Stimulated activated CD4-positive, alpha-beta T cell treated with anti-CD3 and anti-CD28 coated beads, Interleukin-4, amount 100 ng/mL, for 48 hours (primary cell): ENCODE measurements around the gene RASSF7.
"Not testable (repeated sequence)": the region's sequence is repeated elsewhere in the genome, so short reads cannot be mapped to it uniquely, and the experiment has no call there.

ENCODE experiments used
- DNase-seq, 2 donors: peaks; one replicate each; pipeline ENCODE4 v3.0.0-alpha.2; 2020; ENCODE audit warnings: low read depth in 2 of 2

The RASSF7 gene

DNA sequence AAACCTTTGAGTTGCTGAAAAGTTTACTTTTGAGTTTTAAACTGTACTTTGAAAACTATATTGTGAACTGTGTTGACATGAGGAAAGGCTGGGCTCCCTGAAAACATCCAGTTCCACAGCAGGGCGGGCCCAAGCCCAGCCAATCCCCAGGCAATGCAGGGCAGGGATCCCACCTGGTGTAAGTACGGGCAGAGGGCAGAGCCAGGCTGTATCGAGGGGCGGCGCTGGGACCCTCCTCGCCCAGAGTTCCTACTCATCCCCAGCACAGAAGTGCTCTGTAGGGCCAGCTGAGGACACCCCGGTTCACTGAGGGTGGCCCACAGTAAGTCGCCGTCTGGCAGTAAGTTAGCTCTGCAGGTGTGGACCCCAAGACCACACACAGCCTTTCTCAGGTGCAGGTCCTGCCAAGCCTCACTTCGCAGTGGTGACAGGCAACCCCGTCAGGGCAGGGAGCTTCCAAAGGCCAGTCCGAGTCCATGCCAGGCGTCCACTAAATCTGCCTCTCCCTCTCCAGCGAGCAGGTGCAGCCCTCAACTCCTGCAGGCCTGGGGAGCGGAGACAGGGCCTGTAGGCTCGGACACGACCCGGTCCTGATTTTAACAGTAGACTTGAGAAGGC, 6.3 kb downstream of the RASSF7 start:
- DNase-seq: no peak

DNA sequence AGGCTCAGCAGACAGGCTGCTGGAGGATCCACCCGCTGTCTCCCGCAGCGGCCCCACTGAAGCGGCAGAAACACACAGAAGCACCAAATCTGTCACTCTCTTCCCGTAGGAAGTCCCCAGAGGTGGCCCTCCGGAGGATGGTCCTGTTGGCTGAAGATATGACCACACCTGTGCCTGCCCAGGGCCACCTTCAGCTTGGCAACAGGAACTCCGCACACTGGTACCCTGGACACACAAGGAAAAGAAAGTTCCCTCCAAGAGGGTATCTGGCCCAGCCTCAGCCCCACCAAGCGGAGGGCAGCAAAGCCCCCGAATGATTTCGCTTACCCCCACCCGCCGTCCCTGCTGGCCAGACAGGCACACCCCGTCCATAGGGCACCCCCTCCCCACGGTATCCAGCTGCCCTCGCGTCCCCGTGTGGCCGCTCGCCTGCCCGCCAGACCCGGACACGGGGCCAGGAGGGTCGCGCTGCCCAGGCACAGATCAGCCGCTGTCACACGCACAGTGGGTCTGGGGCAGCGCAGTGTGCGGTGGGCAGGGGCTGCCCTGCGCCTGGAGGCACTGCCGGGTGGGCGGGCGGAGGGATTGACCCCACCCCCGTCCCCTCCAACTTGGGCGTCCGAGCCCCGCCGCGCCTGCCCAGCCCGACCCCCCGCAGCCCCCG, 7.0 kb downstream of the RASSF7 start:
- no peak for DNase-seq

DNA sequence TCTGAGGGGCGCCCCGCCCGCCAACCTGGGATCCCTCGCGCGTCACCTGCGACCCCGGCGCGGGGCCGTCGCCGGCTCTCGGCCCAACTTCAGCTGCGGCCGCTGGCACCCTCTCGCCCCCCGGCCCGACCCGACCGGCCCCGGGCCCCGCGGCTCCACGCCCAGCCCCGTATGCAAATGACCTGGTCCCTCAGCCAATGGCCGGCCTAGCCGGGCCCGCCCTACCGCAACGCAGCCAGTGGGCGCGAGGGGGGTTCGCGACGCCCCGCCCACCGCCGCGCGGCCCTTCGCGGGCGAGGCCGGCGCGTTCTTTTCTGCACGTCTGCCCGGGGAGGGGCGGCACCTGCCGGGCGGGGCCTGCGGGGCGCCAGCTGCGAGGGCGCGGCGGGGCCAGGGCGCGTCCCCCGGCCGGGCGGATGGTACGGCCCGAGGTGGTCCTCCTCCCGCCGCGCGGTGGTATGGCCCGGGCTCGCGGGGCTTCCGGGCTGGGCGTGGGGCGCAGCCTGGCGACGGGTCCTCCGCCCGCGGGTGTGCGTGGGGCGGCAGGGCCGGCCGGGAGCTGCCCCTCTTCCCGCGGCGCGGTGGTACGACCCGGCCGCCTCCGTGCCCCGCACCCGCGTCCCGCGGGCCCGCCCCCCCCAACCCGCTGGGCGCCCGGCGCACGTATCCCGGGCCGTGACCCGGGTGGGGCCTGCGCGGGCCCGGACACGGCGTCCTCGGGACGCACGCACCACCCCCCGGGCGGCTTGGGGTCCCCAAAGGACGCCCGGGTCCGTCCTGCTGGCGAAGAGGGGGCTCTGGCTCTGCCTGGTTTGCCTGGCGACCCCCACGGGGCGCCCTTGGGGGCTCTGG, 7.8 kb downstream of the RASSF7 start:
- peak; percentile 88 to 90 for DNase-seq

- DNase-seq: no peak
Measured at GRCh38 chr11:569158-569885, 8.6 kb downstream of the RASSF7 start.

DNA sequence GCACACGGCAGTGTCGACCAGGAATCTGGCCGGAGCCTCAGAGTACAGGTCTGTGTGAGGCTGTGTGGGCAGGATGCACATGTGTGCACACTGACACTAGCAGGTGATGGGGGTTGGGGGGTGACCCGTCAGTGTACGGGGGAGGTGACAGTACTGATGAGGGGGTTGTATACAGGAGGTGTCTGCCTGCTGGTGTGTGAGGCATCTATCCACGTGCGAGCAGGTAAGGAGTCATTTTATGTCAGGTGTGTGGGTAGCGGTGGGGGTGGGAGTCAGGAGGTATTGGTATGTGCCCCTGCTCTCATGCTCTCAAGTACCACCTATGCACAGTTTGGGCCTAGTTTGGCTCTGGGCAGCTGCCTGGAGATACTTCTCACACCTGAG, 11.0 kb downstream of the RASSF7 start:
- no peak for DNase-seq

DNA sequence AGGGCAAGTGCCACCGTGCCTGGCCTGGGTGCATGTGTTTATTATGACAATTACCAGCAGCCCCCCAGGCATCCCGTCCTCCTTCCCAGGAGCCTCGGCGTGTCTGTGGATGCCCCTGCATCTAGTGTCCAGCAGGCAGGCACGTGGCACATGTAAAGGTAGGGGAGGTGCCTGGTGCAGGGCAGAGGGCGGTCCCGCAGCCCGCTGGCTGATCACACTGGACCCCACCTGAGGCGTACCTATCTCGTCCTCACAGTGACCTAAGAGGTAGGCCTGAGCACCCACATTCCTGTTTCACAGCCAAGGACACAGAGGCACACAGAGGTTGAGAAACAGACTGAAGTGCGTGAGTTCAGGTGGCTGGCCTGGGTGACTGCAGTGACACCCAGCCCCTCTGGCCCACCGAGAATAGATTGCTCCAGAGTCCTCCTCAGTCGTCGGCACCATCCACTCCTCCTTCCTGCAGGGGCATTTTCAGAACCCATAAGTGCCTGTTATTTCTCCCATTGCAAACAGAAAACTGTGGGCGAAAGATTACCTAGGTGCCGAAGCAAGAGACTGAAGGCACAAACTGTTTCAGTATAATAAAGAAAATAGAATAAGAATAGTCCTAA, 12.5 kb downstream of the RASSF7 start:
- no peak for DNase-seq

GRCh38 chr11:574031-574570, 13.3 kb downstream of the RASSF7 start:
- not testable (repeated sequence) for DNase-seq

- DNase-seq: no peak
Measured at GRCh38 chr11:574632-575312, 14.0 kb downstream of the RASSF7 start.

DNA sequence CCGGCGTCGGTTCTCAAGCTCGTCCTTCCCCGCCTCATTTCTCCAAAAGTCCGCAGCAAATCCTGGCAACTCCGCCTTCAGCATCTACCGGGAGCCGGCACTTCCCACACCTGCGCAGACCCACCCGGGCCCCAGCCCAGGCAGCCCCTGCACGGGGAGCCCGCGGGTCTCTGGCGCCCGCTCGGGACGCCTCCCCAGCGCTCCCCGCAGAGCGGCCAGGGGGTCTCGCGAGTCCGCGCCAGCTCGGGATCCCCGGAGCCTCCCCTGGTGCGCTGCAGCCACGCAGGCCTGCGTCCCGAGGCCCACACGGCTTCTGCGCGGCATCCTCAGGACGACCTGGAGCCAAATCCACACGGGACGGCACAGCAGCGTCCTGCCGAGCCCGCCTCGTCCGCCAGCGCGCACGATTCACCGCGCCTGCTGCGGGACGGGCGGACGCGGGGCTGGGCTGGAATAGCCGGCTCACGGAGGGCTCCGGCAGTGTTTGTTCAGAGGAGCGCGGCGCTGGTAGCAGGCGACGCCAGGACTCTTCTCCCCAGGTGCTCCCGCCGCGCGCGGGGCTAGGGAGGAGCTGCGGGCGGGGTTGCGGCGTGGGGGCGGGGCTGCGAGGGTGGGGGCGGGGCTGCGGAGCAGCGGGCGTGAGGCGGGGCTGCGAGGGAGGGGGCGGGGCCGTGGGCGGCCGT, 14.7 kb downstream of the RASSF7 start:
- DNase-seq: no peak

- peak; percentile 94 to 95 for DNase-seq
Measured at GRCh38 chr11:575996-576768, 15.4 kb downstream of the RASSF7 start, which contains the start of gene PHRF1. Gene PHRF1 (plus strand): TSS chr11:576470. CDS start chr11:581513, 5,043 bp downstream.

- no peak for DNase-seq
Measured at GRCh38 chr11:576811-577610, 16.2 kb downstream of the RASSF7 start.

DNA sequence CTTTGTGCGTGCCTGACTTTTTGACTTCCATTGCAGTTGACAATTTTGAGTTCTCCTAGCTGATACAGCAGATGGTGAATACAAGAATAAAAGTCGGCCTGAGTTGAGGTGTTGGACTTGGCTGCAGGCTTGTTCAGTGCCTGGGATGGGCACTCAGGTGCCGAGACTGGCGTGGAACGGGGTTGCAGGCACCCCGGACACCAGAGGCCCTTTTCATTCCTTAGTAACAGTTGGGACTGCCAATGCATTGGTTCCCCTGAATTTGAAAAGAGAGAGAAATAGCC, 16.8 kb downstream of the RASSF7 start:
- DNase-seq: no peak

GRCh38 chr11:578276-579035, 17.7 kb downstream of the RASSF7 start:
- DNase-seq: no peak

DNA sequence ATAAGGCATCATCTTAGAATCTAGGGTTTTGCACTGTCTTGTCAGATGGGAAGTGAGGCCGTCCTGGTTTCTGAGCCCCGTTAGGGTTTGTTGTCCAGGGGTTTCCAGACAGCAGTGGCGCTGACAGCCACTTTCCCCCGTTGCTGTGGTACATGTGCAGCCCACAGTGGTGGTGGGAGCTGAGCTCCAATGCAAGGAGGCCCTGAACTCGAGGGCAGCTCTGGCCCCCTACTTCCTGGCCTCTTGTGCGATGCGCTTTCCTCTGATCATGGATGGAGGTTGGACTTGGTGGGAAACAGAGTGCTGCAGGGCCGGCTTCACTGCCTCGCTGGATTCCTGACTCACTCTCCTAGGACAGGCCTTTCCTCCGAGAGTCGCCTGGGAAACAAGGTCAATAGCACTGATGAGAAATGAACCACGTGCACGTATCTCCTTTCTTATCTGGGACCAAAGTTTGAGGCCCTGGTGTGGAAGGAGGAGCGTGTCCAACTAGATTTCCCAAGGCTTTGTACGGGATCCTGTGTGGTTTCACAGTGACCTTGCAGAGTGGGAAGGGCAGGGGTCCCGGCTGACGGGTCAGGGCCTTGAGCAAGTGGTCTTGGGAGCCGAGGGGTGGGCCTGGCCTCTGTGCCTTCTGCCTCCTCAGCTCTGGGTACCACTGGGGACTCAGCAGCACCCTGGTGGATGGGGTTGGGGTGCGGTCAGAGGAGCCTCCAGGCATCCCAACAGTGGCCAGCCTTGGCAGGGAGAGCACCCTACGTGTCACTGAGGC, 19.2 kb downstream of the RASSF7 start:
- DNase-seq: no peak

- no peak for DNase-seq
Measured at GRCh38 chr11:581342-581741, 20.6 kb downstream of the RASSF7 start.

GRCh38 chr11:581752-582151, 21.0 kb downstream of the RASSF7 start:
- DNase-seq: no peak

- DNase-seq: no peak
Measured at GRCh38 chr11:584287-584686, 23.5 kb downstream of the RASSF7 start.
